Putamen (tissue), 1 donor: ENCODE measurements around the gene TANC1.
"Not testable (repeated sequence)": the region's sequence is repeated elsewhere in the genome, so short reads cannot be mapped to it uniquely, and the experiment has no call there.

Experiments used
- DNase-seq: peaks from one replicate; pipeline ENCODE4 v3.0.0-alpha.2; 2016; ENCODE audit warnings: low spot score

TANC1 gene

DNA sequence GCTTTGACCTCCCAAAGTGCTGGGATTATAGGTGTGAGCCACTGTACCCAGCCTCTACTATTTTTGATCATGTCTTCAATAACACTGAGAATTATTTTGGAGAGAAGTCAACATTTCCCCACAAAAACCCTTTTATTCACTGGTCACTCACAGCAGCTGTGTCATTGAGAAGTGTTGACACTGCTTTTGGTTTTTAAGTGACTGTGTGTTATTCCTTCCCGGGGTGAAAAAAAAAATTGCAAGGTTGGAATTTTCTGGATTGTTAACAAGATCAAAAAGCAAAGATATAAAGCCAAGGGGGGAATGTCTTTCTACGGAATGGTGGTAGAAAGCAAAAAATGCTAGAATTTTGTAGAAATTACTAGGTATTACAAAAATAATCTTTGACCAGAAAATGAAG is 61.5 kb downstream of the TANC1 start:
- DNase-seq = no peak

DNA sequence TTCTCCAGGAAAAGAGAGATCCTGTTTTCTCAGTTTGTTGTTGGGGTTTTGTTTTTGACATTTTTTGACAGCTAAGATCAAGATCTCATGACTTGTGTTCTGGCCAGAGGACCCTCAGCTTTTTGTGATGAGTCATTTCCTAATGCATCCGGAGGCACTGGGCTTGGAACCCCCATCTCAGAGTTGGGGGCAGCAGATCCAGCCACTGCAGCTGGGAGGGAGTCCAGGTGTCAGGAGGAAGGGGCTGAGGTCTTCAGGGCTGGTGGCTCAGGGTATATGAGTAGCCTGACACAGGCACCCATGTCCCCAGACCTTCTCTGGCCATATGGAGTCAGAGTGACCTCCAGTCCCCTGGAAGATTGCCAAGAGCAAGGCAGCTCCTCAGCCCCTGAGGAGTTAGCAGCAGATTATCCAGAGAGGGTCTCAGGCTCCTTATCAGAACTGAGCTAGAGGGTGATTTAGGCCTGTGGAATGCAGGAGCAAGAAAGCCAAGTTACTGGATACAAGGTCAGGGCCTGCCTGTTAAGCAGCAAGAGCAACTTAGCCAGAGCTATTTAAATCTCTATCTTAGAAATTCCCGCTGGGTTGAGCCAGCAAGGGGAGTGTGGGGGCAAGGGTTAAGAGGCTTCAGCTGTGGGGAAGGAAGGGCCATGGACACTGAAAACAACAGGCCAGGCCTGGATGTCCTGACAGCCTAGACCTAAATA is 62.4 kb downstream of the TANC1 start:
- DNase-seq = no peak

DNA sequence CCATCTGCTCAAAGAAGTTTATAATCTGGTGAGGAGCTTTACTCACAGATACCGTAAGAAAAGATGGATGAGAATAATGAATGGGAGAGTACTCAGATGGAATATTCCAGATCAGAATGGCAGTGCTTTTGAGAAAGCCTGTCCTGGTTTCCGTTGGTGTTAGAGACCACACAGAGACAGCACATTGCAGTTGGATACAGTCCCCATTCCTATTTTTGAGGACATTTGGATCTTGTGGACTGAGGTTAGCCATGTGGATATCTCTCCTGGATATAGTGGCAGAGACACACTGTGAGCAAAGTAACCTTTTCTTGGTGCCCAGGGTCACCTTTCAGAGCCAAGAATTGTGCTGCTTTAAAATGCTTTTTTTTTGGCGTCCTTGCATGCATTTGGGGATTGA is 63.7 kb downstream of the TANC1 start:
- DNase-seq = no peak

DNA sequence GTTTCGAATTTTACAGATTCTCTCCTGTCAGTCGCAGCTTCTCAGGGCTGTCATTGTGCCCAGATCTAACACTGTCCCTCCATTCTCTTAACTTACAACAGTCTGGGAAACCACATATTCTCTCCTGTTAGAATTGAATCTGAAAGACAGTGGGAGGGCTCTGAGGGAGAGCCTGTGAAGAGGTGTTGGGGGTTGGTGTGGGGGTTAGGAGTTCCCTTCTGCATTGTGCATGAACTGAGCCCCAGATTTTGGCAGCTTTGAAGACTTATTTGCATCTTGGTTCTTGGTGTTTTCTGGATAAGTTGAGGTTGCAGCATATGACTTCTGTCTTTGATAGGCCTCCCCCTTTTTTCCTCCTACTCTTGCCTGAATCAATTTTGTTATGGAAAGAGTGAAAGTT is 64.1 kb downstream of the TANC1 start:
- peak; percentile 65 for DNase-seq

DNA sequence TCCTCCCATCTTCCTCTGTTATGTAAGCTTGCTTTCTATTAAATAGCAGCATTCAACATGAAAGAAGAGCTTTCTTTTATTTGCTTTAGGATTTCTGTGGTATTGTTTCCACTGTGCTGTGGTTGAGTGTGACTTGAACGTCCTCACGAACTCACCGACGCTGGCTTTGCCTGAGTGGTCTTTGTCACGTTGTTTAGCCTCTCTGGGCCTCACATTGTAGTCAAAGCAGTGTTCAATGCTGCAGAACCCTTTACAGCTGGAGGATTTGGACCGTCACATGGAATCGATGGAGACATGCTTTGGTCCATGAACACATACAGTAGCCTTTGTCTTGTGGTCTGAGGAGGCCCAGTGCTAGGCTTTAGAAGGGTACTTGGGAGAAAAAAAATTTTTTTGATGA is 66.3 kb downstream of the TANC1 start:
- peak; percentile 56 for DNase-seq

DNA sequence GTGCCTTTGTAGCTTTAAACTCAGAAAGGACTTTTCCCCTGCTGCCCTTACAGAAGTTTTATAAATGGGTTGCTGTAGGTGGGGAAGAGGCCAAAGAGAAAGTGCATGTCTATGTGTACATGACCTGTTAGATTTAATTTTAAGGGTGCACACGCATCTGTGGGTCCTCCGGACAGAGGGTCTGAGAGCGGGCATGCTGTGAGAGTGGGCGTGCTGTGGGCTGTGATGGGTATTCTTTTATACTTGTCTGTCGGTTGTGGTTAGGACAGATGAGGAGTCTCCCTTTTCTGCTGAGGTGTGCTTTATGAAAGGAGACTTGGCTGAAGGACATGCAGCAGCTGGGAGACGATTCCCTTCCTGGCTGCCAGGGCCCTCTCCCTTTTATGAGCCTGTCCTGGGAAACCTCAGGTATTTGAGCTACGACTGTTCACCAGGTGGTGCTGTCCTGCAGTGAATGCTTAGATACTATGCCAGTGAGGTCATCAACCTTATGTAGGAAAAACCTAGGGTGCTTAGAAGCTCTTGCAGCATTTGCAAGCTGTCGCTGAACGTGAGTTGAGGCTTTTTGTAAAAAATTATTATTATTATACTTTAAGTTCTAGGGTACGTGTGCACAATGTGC is 67.5 kb downstream of the TANC1 start:
- DNase-seq = no peak

DNA sequence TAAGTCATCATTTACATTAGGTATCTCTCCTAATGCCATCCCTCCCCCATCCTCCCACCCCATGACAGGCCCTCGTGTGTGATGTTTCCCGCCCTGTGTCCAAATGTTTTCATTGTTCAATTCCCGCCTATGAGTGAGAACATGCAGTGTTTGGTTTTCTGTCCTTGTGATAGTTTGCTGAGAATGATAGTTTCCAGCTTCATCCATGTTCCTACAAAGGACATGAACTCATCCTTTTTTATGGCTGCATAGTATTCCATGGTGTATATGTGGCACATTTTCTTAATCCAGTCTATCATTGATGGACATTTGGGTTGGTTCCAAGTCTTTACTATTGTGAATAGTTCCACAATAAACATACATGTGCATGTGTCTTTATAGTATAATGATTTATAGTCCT is 68.0 kb downstream of the TANC1 start:
- not testable (repeated sequence) for DNase-seq

DNA sequence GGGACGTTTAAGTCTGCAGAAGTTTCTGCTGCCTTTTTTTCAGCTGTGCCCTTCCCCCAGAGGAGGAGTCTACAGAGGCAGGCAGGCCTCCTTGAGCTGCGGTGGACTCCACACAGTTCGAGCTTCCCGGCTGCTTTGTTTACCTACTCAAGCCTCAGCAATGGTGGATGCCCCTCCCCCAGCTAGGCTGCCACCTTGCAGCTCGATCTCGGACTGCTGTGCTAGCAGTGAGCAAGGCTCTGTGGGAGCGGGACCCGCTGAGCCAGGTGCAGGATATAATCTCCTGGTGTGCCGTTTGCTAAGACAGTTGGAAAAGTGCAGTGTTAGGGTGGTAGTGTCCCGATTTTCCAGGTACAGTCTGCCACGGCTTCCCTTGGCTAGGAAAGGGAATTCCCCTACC is 72.9 kb downstream of the TANC1 start:
- not testable (repeated sequence) for DNase-seq

DNA sequence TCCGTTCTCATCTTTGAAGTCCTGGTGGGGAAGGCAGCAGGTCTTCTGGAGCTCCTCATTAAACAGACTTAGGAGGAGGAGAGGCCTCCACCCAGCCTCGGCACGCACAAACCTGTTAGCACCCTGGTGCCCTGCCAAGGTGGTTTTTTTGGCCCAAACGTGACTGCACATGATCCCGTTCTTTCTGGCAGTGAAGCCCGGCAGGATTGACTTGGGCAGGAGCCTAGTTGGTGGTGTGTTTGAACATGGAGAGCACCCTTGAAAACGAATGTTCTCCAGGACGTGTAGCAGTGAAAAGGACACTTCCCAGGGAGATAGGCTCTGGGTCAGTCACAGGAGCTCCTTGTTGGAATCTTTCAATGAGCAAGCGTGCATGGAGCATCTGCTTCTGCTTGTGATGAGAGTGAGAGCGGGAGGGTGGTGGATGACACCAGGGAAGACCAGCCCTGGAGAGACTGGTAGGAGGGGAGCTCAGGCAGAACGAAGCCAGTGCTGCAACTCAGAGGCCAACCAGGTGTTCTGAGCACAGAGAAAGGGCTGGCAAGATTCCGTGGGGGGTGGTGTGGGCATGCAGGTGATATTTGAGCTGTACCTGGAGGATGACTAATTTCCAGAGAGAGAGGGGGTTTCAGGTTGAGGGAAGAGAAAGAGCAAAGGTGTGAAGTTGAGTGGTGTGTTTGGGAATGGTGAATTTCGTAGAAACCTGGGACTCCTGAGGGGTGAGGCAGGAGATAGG is 73.8 kb downstream of the TANC1 start:
- DNase-seq = no peak

DNA sequence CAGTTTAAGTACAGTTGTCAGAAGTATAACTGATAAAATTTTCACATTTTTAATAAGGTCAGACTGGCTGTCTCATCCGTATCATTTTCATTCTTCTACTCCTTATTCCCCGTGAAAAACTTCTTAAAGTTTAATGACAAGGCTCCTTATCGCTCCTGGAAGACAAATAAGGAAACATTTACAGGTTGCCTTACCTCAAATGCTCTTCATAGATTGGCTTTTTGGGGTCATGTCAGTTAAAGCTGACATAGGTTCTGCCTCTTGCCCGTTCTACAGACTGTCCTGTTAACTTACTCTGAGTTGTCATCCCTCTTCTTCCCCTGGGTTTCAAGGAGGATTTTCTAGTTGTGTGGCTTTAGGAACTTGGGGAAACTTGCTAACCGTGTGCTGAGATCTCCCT is 75.3 kb downstream of the TANC1 start:
- no peak for DNase-seq

DNA sequence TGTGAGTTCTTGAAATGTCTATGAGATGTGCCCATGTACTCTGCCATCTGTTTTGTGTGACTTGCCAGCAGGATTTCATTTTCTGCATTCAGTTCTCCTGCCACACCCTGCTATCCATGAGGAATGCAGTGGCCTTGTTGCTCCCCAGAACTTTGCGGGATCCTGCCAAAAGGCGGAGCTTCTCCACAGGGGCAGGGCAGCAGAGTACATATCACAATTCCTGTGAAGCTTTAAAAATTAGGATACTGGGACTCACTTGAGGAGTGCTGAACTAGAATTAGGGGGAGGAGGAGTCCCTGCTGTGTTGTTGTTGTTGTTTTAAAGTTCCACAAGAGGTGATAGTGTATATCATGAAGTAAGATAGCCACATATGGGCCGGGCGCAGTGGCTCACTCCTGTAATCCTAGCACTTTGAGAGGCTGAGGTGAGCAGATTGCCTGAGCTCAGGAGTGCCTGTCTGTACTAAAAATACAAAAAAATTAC is 76.4 kb downstream of the TANC1 start:
- DNase-seq = no peak

DNA sequence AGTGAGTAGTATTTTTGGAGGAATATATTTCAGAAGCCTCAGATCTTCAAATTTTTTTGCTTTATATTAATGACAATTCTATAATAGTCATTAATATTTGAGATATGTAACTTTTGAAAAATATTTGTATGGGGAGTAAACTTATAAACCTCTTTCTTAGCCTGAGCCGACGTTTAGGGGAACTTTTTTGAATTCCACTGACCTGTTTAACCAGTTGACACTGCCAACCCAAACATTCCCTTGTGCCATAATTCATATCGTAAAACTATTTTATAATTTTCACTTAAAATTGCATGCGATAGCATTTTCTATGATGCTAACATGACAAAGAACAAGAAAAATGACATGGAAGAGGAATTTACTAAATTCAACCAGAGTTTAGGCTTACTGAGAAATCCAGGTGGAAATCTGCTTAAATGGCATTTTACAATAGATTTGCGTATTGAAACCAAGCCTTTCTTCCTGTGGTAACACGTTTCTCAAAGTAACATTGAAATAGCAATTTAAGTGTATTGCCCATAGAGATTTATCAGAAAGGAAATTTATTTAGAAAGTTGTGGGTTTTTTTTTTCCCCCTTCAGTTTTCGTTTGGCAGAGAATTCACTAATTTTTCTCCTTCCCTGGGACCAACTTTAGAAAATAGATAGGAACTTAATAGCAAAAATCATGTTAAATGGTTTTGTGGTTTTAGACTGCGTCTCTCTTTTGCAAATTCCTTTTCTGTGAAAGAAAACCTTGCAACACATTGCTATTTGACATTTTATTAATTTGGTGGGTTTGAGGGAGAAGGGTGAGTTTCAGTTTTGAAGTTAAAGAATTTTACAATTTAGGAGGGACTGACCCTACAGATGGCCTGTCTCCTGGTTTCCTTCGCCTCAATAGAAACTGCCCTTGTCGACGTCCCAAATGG is 77.4 kb downstream of the TANC1 start:
- DNase-seq = no peak

DNA sequence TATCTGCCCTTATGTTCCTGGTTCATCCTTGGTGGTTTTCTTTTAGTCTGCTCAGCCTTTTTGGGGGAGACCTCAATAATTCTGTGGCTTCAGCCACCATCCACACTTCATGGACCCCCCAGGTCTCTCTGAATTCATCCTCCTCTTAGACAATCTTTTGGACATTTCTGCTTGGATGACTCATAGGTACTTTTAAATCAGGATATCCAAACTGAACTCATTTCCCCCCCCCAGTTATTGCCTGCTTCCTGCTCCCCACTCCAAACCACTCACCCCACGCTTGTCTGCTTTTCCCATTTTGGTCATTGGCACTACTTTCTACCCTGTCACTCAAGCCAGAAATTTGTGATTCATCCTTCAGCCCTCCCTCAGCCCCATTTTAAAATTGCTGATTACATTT is 78.5 kb downstream of the TANC1 start:
- no peak for DNase-seq

DNA sequence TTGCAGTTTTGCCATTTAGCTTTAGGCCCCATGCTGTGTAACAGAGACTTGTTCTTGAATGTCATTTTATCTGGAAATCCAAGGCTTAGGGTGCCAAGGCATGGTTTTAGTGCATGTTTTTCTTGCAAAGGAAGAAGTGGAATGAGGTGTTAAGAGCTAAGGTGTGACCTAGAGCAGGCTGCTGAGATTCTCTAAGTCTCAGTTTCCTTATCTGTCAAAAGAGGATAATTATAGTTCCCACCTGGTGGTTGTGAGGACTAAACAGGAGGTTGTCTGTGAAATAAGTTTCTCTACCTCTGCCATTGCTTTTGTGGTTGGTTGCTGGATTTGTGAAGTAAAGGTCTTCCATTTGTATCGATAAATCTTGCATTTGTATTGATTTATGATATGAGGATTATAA is 82.0 kb downstream of the TANC1 start:
- DNase-seq = no peak

DNA sequence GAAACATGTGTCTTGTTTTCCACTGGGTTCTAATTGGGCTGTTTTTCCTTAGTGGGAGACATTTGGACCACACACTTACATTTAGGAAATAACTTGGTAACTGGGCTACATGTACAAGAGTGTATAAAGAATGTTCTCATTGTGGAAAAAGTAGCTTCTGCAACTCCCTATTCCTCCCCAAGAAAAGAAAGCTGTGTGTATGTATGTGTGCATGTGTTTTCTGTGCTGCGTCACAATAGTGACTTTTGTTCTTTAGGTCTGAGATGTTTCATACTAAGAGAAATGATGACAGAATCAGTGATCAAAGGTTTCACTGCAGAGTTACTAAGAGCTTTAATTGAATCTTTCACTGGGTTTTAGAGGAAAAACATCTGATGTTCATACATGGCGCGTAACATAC is 82.7 kb downstream of the TANC1 start:
- no peak for DNase-seq

DNA sequence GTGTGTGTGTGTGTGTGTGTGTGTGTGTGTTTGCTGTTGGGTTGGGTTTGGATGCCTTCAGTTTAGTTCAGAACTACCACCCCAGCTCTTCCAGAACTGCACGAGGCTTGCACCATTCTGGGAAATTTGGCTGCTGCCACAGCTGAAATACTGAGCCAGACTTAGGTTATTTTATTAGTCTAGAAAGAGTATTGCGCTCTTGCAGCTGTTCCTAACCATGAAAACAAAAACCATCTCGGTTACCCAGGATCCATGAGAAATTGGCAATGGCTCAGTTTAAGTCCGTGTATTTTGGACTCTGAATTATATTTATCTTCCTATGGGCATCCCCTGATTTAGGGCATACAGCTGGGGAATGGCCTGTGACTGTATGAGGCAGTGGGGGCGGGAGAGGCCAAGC is 83.2 kb downstream of the TANC1 start:
- DNase-seq = no peak

DNA sequence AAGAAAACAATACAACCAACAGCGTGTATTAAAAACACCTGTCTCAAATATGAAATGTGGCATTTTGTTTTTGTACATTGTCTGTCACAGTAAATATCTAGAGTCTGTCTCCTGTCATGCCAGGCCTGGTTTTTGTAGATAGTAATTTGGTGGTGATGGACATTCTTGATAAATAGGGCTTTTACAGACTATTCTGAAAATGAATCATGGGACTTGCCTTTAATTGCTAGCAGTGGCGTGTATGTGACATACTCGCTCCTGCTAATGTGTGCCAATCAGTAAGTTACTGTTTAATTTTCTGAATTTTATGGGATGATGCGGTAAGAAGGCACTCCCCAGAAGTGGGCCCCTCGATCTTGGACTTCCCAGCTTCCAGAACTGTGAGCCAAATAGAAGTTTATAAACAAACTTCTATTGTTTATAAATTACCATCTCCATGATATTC is 83.7 kb downstream of the TANC1 start:
- no peak for DNase-seq

DNA sequence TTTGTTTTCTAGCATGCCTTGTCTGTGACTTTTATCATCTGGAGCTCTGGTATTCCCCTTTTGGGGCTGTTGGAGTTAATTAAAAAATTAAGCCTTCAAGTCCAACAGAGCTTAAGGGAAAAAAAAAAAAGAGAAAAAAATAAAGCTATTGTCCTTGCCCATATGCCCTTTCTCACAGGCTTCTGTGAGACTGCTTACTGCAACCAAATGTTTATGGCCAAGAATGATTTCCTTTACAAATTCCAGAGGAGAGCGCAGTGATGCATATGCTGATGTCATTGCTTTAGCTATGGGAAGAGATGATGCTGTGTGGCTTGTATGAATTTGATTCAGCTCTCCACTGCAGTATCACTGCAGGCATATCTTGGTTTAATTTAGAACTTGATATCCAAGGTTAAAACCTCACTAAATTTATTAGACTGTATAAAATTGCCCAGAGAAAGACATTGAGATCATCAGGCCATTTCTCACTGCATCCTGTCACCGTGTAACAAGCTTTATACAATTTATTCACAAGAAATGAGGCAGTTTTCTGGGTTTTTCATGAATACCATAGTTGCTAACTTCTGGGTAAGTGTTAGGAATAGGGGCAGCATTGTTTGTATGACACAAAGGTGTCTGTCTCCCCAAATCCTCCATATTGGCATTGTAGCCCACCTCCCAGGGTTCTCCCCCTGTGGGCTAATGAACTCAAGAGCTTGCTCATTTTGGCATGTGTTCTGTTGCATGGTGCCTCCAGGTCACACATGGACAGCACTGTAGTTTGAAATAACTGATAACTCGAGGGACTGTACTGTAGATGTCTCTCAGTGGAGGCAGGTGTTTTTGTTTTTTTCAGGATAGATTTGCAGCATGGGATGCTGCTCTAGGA is 85.0 kb downstream of the TANC1 start:
- DNase-seq = no peak

DNA sequence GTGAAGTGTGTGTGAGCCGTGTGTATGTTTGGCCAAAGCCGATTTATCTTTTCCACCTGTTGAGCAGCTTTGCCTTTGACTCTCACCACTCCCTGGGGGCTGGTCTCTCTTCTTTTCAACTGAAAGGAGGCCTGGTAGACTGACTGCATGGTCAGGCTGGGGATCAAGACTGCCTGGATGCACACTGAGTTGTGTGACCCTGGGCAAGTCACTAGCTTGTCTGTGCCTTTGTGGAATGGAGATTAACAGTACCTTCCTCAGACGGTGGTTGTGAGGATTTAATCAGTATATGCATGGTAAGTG is 85.5 kb downstream of the TANC1 start:
- no peak for DNase-seq

DNA sequence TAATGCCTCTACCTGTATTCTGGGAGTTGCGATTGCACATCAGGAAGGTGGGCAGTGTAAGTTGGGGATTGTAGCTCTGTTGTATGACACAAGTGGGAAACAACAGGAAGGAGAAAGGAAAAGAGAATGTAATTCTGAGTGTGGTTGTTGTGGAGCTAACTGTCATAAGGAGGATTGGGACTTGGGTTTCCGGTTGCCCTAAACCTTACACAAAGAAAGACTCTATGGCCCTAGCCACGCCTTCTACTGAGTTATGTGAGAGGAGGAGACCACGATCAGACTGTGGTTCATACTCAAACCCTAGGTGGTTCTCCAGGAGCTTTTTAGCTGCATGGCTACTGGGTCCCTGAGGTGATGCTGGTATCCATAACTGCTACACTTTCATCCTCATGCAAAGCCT is 86.5 kb downstream of the TANC1 start:
- no peak for DNase-seq

DNA sequence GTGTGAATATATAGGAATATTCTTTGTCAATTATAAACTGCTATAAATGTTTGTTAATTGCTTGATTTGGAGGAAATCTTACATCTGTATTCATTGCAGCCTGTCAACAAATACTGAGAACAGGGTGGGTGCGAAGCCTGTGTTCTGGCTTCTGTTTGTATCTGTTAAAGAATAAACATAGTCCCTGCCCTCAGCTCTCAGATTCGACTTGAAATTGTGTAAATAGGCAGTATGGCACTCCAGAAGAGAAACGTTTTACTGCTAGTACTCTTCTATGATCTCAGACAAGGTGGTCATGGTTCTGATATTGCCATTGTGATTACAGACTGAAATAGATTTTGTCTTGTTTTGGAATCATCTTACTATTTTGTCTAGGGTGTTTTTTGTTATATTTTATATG is 92.1 kb downstream of the TANC1 start:
- no peak for DNase-seq
